Type B pancreatic cell (in vitro differentiated cells): ENCODE data around the gene TINAG. TPM values are rescaled to one million over a fixed set of nuclear protein-coding genes. Genes with fewer than 3 reads are reported as not detected.

Experiments used
- DNase-seq: peaks from one replicate; pipeline ENCODE4 v3.0.0; 2021; ENCODE audit warnings: mixed read lengths; ENCODE audit not compliant: unreplicated experiment; ENCODE audit errors: extremely low spot score
- H3K27ac Mint-ChIP-seq: 2 replicates; pipeline ENCODE4 v1.8.0; 2021; ENCODE audit warnings: mild to moderate bottlenecking, mixed read lengths
- H3K27me3 Mint-ChIP-seq: 2 replicates; pipeline ENCODE4 v1.8.0; 2021; ENCODE audit warnings: mixed read lengths
- H3K36me3 Mint-ChIP-seq: 2 replicates; pipeline ENCODE4 v1.8.0; 2021; ENCODE audit warnings: mixed read lengths
- H3K4me1 Mint-ChIP-seq: one replicate; pipeline ENCODE4 v1.8.0; 2021; ENCODE audit warnings: mixed read lengths; ENCODE audit not compliant: unreplicated experiment
- H3K4me3 Mint-ChIP-seq: 2 replicates; pipeline ENCODE4 v1.8.0; 2021; ENCODE audit warnings: mild to moderate bottlenecking, mixed read lengths
- H3K9me3 Mint-ChIP-seq: 2 replicates; pipeline ENCODE4 v1.8.0; 2021; ENCODE audit warnings: mixed read lengths
- CTCF ChIP-seq: fragments of 200-600 bp; sonication (generic); conservative IDR thresholded peaks from 2 replicates; pipeline ENCODE4 v1.5.0; 2021; ENCODE audit warnings: antibody characterized with exemption, mild to moderate bottlenecking
- total RNA-seq: library from RNA; stranded (reverse); gene quantifications from 2 replicates; pipeline ENCODE4 v1.2.1, GENCODE V29; 2021; ENCODE audit warnings: low replicate concordance

The TINAG gene
- total RNA-seq, 1 donor from 2014 or later: not detected

- no peaks in the 10 kb centered on the region for H3K36me3 Mint-ChIP-seq
- no peaks in the 10 kb centered on the region for H3K9me3 Mint-ChIP-seq
- DNase-seq: no peak
- no peak overlapping the region for H3K27ac Mint-ChIP-seq
- peaks cover 10% of the 10 kb centered on the region for H3K4me1 Mint-ChIP-seq
- no peak for TF ChIP-seq CTCF
- no peaks in the 10 kb centered on the region for H3K27me3 Mint-ChIP-seq
- H3K4me3 Mint-ChIP-seq: no peak overlapping the region
Measured at GRCh38 chr6:54284161-54284860, 23.9 kb upstream of the TINAG start.

GRCh38 chr6:54285595-54285994 lies 22.6 kb upstream of the TINAG start:
- Mint-ChIP-seq H3K4me3 (no peak overlapping the region), H3K4me1 (peaks cover 10% of the 10 kb centered on the region), H3K27me3 (no peaks in the 10 kb centered on the region), H3K36me3 (no peaks in the 10 kb centered on the region), H3K27ac (no peak overlapping the region), H3K9me3 (no peaks in the 10 kb centered on the region)
- DNase-seq: no peak
- no peak for TF ChIP-seq CTCF

- peaks cover 2% of the 10 kb centered on the region for H3K27me3 Mint-ChIP-seq
- DNase-seq: no peak
- H3K4me3 Mint-ChIP-seq: no peak overlapping the region
- H3K9me3 Mint-ChIP-seq: no peaks in the 10 kb centered on the region
- H3K36me3 Mint-ChIP-seq: no peaks in the 10 kb centered on the region
- H3K4me1 Mint-ChIP-seq: peaks cover 10% of the 10 kb centered on the region
- TF ChIP-seq CTCF: no peak
- H3K27ac Mint-ChIP-seq: no peak overlapping the region
Measured at GRCh38 chr6:54286141-54286540, 22.1 kb upstream of the TINAG start.

GRCh38 chr6:54288474-54288873 lies 19.8 kb upstream of the TINAG start:
- no peaks in the 10 kb centered on the region for H3K36me3 Mint-ChIP-seq
- no peaks in the 10 kb centered on the region for H3K9me3 Mint-ChIP-seq
- H3K4me3 Mint-ChIP-seq: no peak overlapping the region
- no peak overlapping the region for H3K27ac Mint-ChIP-seq
- H3K4me1 Mint-ChIP-seq: peaks cover 10% of the 10 kb centered on the region
- no peak for DNase-seq
- TF ChIP-seq CTCF: no peak
- peaks cover 4% of the 10 kb centered on the region for H3K27me3 Mint-ChIP-seq

- TF ChIP-seq CTCF: no peak
- H3K27me3 Mint-ChIP-seq: peaks cover 4% of the 10 kb centered on the region
- H3K9me3 Mint-ChIP-seq: no peaks in the 10 kb centered on the region
- peaks cover 9% of the 10 kb centered on the region for H3K4me1 Mint-ChIP-seq
- no peaks in the 10 kb centered on the region for H3K36me3 Mint-ChIP-seq
- H3K27ac Mint-ChIP-seq: no peak overlapping the region
- no peak for DNase-seq
- H3K4me3 Mint-ChIP-seq: no peak overlapping the region
Measured at GRCh38 chr6:54289426-54289825, 18.8 kb upstream of the TINAG start.

- DNase-seq: no peak
- H3K27me3 Mint-ChIP-seq: peaks cover 4% of the 10 kb centered on the region
- no peak for TF ChIP-seq CTCF
- H3K4me1 Mint-ChIP-seq: no peaks in the 10 kb centered on the region
- no peak overlapping the region for H3K4me3 Mint-ChIP-seq
- no peaks in the 10 kb centered on the region for H3K9me3 Mint-ChIP-seq
- H3K27ac Mint-ChIP-seq: no peak overlapping the region
- H3K36me3 Mint-ChIP-seq: no peaks in the 10 kb centered on the region
Measured at GRCh38 chr6:54291146-54291545, 17.1 kb upstream of the TINAG start.
